PC-9 (cell line): ENCODE data around the gene CLC. TPM values are rescaled to one million over a fixed set of nuclear protein-coding genes. Genes with fewer than 3 reads are reported as not detected.

Experiments
- BruUV-seq: library from RNA; stranded (reverse); fragments of 400-500 nt; replicated peaks from 2 replicates; lab custom pipeline; 2021; lab: Mats Ljungman, UMichigan
- CTCF ChIA-PET: fragments of 300-600 bp; sonication (Branson Sonifier 250); formaldehyde crosslinking; loops from one replicate; lab custom pipeline; 2022; ENCODE audit warnings: antibody characterized with exemption; lab: Charles Lee
- POLR2A ChIA-PET: fragments of 300-600 bp; sonication (Branson Sonifier 250); formaldehyde crosslinking; loops from one replicate; lab custom pipeline; 2022; ENCODE audit warnings: antibody characterized with exemption; ENCODE audit not compliant: unreplicated experiment; lab: Charles Lee
- DNase-seq, 2 experiments: peaks; one replicate each; pipeline versions ENCODE4 v3.0.0 to v3.0.0-alpha.2; 2015 to 2022; ENCODE audit warnings: mixed read lengths in 1 of 2
- H2AFZ ChIP-seq: fragments of 200-600 bp; sonication (generic); 2 replicates; pipeline ENCODE4 v1.8.1; 2017; ENCODE audit warnings: antibody characterized with exemption
- H3F3A ChIP-seq: fragments of 200-600 bp; sonication (generic); 2 replicates; pipeline ENCODE4 v1.8.1; 2017; ENCODE audit warnings: antibody characterized with exemption, mild to moderate bottlenecking, low read depth; ENCODE audit not compliant: insufficient read depth
- H3K27ac ChIP-seq: fragments of 200-600 bp; sonication (generic); 2 replicates; pipeline ENCODE4 v1.6.1; 2016; ENCODE audit warnings: mixed run types
- H3K27me3 ChIP-seq: fragments of 200-600 bp; sonication (generic); 2 replicates; pipeline ENCODE4 v1.6.1; 2016; ENCODE audit warnings: low read depth, mixed run types; ENCODE audit not compliant: insufficient read depth
- H3K36me3 ChIP-seq: fragments of 200-600 bp; sonication (generic); 2 replicates; pipeline ENCODE4 v1.6.1; 2016; ENCODE audit warnings: low read depth, mixed run types
- H3K4me1 ChIP-seq: fragments of 200-600 bp; sonication (generic); replicated peaks from 2 replicates; pipeline ENCODE4 v1.6.1; 2016; ENCODE audit warnings: mixed run types; ENCODE audit not compliant: insufficient read depth
- H3K4me2 ChIP-seq: fragments of 200-600 bp; sonication (generic); 2 replicates; pipeline ENCODE4 v1.6.1; 2017; ENCODE audit warnings: mixed run types
- H3K4me3 ChIP-seq: fragments of 200-600 bp; sonication (generic); 2 replicates; pipeline ENCODE4 v1.6.1; 2016; ENCODE audit warnings: mixed run types
- H3K79me2 ChIP-seq: fragments of 200-600 bp; sonication (generic); 2 replicates; pipeline ENCODE4 v1.6.1; 2017; ENCODE audit warnings: low read depth, mixed run types
- H3K9me2 ChIP-seq: fragments of 200-600 bp; sonication (generic); 2 replicates; pipeline ENCODE4 v1.8.1; 2017; ENCODE audit warnings: mild to moderate bottlenecking; ENCODE audit not compliant: insufficient read depth
- H3K9me3 ChIP-seq: fragments of 200-600 bp; sonication (generic); 2 replicates; pipeline ENCODE4 v1.8.1; 2016; ENCODE audit warnings: low read depth; ENCODE audit not compliant: insufficient read depth
- H4K20me1 ChIP-seq: fragments of 200-600 bp; sonication (generic); 2 replicates; pipeline ENCODE4 v1.8.1; 2017; ENCODE audit not compliant: insufficient read depth
- EZH2 ChIP-seq: fragments of 200-600 bp; sonication (generic); IDR thresholded peaks from 2 replicates; pipeline ENCODE4 v1.8.0; 2017; ENCODE audit warnings: antibody characterized with exemption, low read depth
- intact Hi-C: fragments of 100-400 bp; cut with micrococcal nuclease; formaldehyde crosslinking; loops from one replicate; pipeline ENCODE4 v1.10.0; 2022; ENCODE audit not compliant: unreplicated experiment
- total RNA-seq: library from RNA; stranded (reverse); gene quantifications from 2 replicates; pipeline ENCODE4 v1.2.3, GENCODE V29; 2021
- TF ChIP-seq, protein P1 (sequence below): fragments of 200-600 bp; sonication (generic); conservative IDR thresholded peaks from 2 replicates; pipeline ENCODE4 v1.6.1; 2017; ENCODE audit warnings: mixed run types, antibody characterized with exemption, mild to moderate bottlenecking, moderate library complexity

CLC gene
- total RNA-seq, 1 experiment from 2014 or later: not detected

GRCh38 chr19:39696387-39696786 is 41.4 kb downstream of the CLC start:
- H3K79me2 ChIP-seq: no peaks in the 10 kb centered on the region
- no peaks in the 10 kb centered on the region for H3K9me3 ChIP-seq
- H3K4me2 ChIP-seq: no peak overlapping the region
- no TSS peak for BruUV-seq
- TF ChIP-seq, protein P1, sequence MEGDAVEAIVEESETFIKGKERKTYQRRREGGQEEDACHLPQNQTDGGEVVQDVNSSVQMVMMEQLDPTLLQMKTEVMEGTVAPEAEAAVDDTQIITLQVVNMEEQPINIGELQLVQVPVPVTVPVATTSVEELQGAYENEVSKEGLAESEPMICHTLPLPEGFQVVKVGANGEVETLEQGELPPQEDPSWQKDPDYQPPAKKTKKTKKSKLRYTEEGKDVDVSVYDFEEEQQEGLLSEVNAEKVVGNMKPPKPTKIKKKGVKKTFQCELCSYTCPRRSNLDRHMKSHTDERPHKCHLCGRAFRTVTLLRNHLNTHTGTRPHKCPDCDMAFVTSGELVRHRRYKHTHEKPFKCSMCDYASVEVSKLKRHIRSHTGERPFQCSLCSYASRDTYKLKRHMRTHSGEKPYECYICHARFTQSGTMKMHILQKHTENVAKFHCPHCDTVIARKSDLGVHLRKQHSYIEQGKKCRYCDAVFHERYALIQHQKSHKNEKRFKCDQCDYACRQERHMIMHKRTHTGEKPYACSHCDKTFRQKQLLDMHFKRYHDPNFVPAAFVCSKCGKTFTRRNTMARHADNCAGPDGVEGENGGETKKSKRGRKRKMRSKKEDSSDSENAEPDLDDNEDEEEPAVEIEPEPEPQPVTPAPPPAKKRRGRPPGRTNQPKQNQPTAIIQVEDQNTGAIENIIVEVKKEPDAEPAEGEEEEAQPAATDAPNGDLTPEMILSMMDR: no peak
- TF ChIP-seq EZH2: no peak
- intact Hi-C loops: no loop called here
- no peak overlapping the region for H3K4me3 ChIP-seq
- H3K27me3 ChIP-seq: peaks cover 22% of the 10 kb centered on the region
- no peak overlapping the region for H2AFZ ChIP-seq
- H3K27ac ChIP-seq: no peak overlapping the region
- no peaks in the 10 kb centered on the region for H3K9me2 ChIP-seq
- no peaks in the 10 kb centered on the region for H4K20me1 ChIP-seq
- H3K4me1 ChIP-seq: no peaks in the 10 kb centered on the region
- no peaks in the 10 kb centered on the region for H3F3A ChIP-seq
- peak in 1 of 2 experiments; percentile 73 for DNase-seq
- H3K36me3 ChIP-seq: no peaks in the 10 kb centered on the region
- POLR2A ChIA-PET: no interaction called here
- CTCF ChIA-PET: no interaction called here

DNA sequence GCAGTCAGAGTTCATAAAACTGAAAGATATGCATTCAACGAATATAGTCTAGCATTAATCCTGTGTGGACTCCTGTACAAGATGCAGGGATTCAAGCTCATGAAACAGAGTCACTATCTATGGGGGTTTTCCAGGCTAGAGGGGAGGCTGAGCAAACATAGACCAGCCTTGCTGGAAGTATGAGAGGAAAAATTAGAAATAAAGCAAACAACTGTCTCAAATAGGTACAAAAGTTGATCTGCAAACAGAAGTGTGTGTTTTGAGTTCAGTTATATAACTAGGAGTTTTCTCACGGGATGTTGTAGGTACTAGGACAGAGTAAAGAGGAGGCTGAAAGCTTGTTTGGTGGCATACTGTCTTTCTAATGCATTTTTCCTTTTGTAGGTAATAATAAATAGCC is 42.1 kb downstream of the CLC start:
- no peak for DNase-seq
- Histone ChIP-seq H3F3A (no peaks in the 10 kb centered on the region), H4K20me1 (no peaks in the 10 kb centered on the region), H3K4me2 (no peak overlapping the region), H3K79me2 (no peaks in the 10 kb centered on the region), H3K4me1 (no peaks in the 10 kb centered on the region), H3K36me3 (no peaks in the 10 kb centered on the region), H3K9me3 (no peaks in the 10 kb centered on the region), H3K9me2 (no peaks in the 10 kb centered on the region), H3K4me3 (no peak overlapping the region), H3K27me3 (peaks cover 21% of the 10 kb centered on the region), H2AFZ (no peak overlapping the region), H3K27ac (no peak overlapping the region)
- BruUV-seq: no TSS peak
- ChIA-PET POLR2A (no interaction called here), CTCF (no interaction called here)
- TF ChIP-seq, protein P1: no peak
- TF ChIP-seq EZH2: no peak
- intact Hi-C loops: no loop called here

- no peaks in the 10 kb centered on the region for H3F3A ChIP-seq
- H2AFZ ChIP-seq: no peak overlapping the region
- H3K4me2 ChIP-seq: no peak overlapping the region
- intact Hi-C loops: loop anchor here (1.0 kb wide), 1 partner anchor 15 kb away; no protein-coding TSS in a partner anchor
- H3K4me1 ChIP-seq: no peaks in the 10 kb centered on the region
- H3K27ac ChIP-seq: no peak overlapping the region
- H3K9me2 ChIP-seq: no peaks in the 10 kb centered on the region
- POLR2A ChIA-PET: no interaction called here
- H4K20me1 ChIP-seq: no peaks in the 10 kb centered on the region
- no peaks in the 10 kb centered on the region for H3K36me3 ChIP-seq
- no peak for TF ChIP-seq EZH2
- TF ChIP-seq, protein P1: no peak
- CTCF ChIA-PET: no interaction called here
- no peaks in the 10 kb centered on the region for H3K9me3 ChIP-seq
- H3K27me3 ChIP-seq: peaks cover 12% of the 10 kb centered on the region
- H3K79me2 ChIP-seq: no peaks in the 10 kb centered on the region
- no peak for DNase-seq
- no TSS peak for BruUV-seq
- H3K4me3 ChIP-seq: no peak overlapping the region
Measured at GRCh38 chr19:39692822-39693221, 45.0 kb downstream of the CLC start.
